ENCODE results near the gene MAP7.

- no peak for TF ChIP-seq POLR2AphosphoS5 (IDR thresholded peaks at IDR 0.05; ENCODE audit: low read depth, low read length)
- TF ChIP-seq POLR2A (IDR thresholded peaks at IDR 0.05; ENCODE audit: low read depth, low read length) = no peak
- TF ChIP-seq TAF1 (IDR thresholded peaks at IDR 0.05; ENCODE audit: borderline replicate concordance, low read depth, low read length) = no peak
Measured at GRCh38 chr6:136403110-136403980, 146.9 kb downstream of the MAP7 start.

Measured in GM12892 (cell line).